Cardiac fibroblast (primary cell): ENCODE results near the gene CHD9.
A peak's percentile ranks its signal among the peaks of the same experiment; 100 is the strongest.
"Not testable (repeated sequence)": the region's sequence is repeated elsewhere in the genome, so short reads cannot be mapped to it uniquely, and the experiment has no call there.

Experiments used
- DNase-seq, 2 donors: peaks; one replicate each; pipeline versions ENCODE4 v3.0.0 to v3.0.0-alpha.2; 2010; ENCODE audit warnings: low read depth in 2 of 2
- H3K4me3 ChIP-seq, 2 donors: replicated peaks in 1 of 2; 1 replicate in 1 of 2; 2 replicates in 1 of 2; pipeline ENCODE4 v1.5.1; 2011; ENCODE audit warnings: low read depth in 2 of 2, low read length in 2 of 2, mild to moderate bottlenecking in 2 of 2, moderate library complexity in 1 of 2
- CTCF ChIP-seq: IDR thresholded peaks from one replicate; pipeline ENCODE4 v1.5.1; 2011; ENCODE audit warnings: low read depth, mild to moderate bottlenecking, low read length, inconsistent platforms

Gene CHD9

GRCh38 chr16:53297477-53297876, 242.7 kb downstream of the CHD9 start:
- DNase-seq = peak in 1 of 2 donors; percentile 10
- TF ChIP-seq CTCF = no peak
- H3K4me3 ChIP-seq = no peak overlapping the region

- no peak for DNase-seq
- no peak overlapping the region for H3K4me3 ChIP-seq
- TF ChIP-seq CTCF = no peak
These were observed 249.5 kb downstream of the CHD9 start for GRCh38 chr16:53304334-53304733.

- no peak overlapping the region for H3K4me3 ChIP-seq
- no peak for DNase-seq
- no peak for TF ChIP-seq CTCF
These were observed 251.0 kb downstream of the CHD9 start for GRCh38 chr16:53305743-53306142.

- H3K4me3 ChIP-seq = no peak overlapping the region
- DNase-seq = no peak
- no peak for TF ChIP-seq CTCF
These were observed 254.7 kb downstream of the CHD9 start for GRCh38 chr16:53309457-53309856.

- H3K4me3 ChIP-seq = no peak overlapping the region
- no peak for DNase-seq
- TF ChIP-seq CTCF = no peak
These were observed 266.2 kb downstream of the CHD9 start for GRCh38 chr16:53320992-53321391.

GRCh38 chr16:53323924-53324323, 269.1 kb downstream of the CHD9 start:
- TF ChIP-seq CTCF = no peak
- no peak for DNase-seq
- H3K4me3 ChIP-seq = no peak overlapping the region

GRCh38 chr16:53330991-53331390, 276.2 kb downstream of the CHD9 start:
- not testable (repeated sequence) for H3K4me3 ChIP-seq, DNase-seq
